NCI-H128 (cell line): Measurements from ENCODE around the gene ZSWIM8.
"Not testable (repeated sequence)": the region's sequence is repeated elsewhere in the genome, so short reads cannot be mapped to it uniquely, and the experiment has no call there.

Experiments
- DNase-seq: peaks from one replicate; lab custom pipeline; 2025; ENCODE audit not compliant: unreplicated experiment; lab: John Stamatoyannopoulos, UW

ZSWIM8 gene

GRCh38 chr10:73814276-73814895, 29.0 kb downstream of the ZSWIM8 start:
- no peak for DNase-seq

GRCh38 chr10:73814896-73815718, 29.7 kb downstream of the ZSWIM8 start:
- no peak for DNase-seq

GRCh38 chr10:73815719-73816030, 30.3 kb downstream of the ZSWIM8 start:
- no peak for DNase-seq

- no peak for DNase-seq
These were observed 31.7 kb downstream of the ZSWIM8 start for GRCh38 chr10:73816917-73817729.

- no peak for DNase-seq
These were observed 32.4 kb downstream of the ZSWIM8 start for GRCh38 chr10:73817826-73818225.

- no peak for DNase-seq
These were observed 33.0 kb downstream of the ZSWIM8 start for GRCh38 chr10:73818402-73818801.

GRCh38 chr10:73819081-73819480, 33.7 kb downstream of the ZSWIM8 start:
- no peak for DNase-seq

GRCh38 chr10:73819513-73820093, 34.2 kb downstream of the ZSWIM8 start:
- DNase-seq: no peak

GRCh38 chr10:73823391-73823790, 38.0 kb downstream of the ZSWIM8 start:
- DNase-seq: no peak

GRCh38 chr10:73824146-73824725, 38.8 kb downstream of the ZSWIM8 start:
- no peak for DNase-seq

- DNase-seq: no peak
These were observed 42.1 kb downstream of the ZSWIM8 start for GRCh38 chr10:73827346-73828089.

- DNase-seq: no peak
These were observed 42.8 kb downstream of the ZSWIM8 start for GRCh38 chr10:73828161-73828560.

GRCh38 chr10:73829090-73829489, 43.7 kb downstream of the ZSWIM8 start:
- DNase-seq: not testable (repeated sequence)

- no peak for DNase-seq
These were observed 51.1 kb downstream of the ZSWIM8 start for GRCh38 chr10:73836427-73836980.

GRCh38 chr10:73837072-73837471, 51.7 kb downstream of the ZSWIM8 start:
- DNase-seq: no peak

GRCh38 chr10:73838008-73838567, 52.7 kb downstream of the ZSWIM8 start:
- DNase-seq: no peak

GRCh38 chr10:73838827-73839226, 53.4 kb downstream of the ZSWIM8 start:
- no peak for DNase-seq

- no peak for DNase-seq
These were observed 54.0 kb downstream of the ZSWIM8 start for GRCh38 chr10:73839276-73839966.

GRCh38 chr10:73840056-73840402, 54.6 kb downstream of the ZSWIM8 start:
- no peak for DNase-seq
